Measurements from ENCODE around the gene FXR1.

- TF ChIP-seq POLR2A (IDR thresholded peaks at IDR 0.05), result no peak
- no peak for TF ChIP-seq CTCF (IDR thresholded peaks at IDR 0.05 in 4 of 5, conservative IDR thresholded peaks at IDR 0.05 in 1 of 5)
Measured at GRCh38 chr3:180996415-180996932, 84.0 kb downstream of the FXR1 start.

Measured in gastrocnemius medialis (tissue), 4 donors.